8988T (cell line): ENCODE measurements around the gene RIPOR3.
"Not testable (repeated sequence)": the region's sequence is repeated elsewhere in the genome, so short reads cannot be mapped to it uniquely, and the experiment has no call there.

Source experiments
- DNase-seq: peaks from one replicate; pipeline ENCODE4 v3.0.0; 2011

RIPOR3 gene

GRCh38 chr20:50654904-50655303 lies 36.4 kb downstream of the RIPOR3 start:
- no peak for DNase-seq

GRCh38 chr20:50652702-50653294 lies 38.5 kb downstream of the RIPOR3 start:
- no peak for DNase-seq

GRCh38 chr20:50651676-50652075 lies 39.7 kb downstream of the RIPOR3 start:
- no peak for DNase-seq

- DNase-seq: no peak
Measured at GRCh38 chr20:50649590-50649989, 41.8 kb downstream of the RIPOR3 start.

- DNase-seq: no peak
Measured at GRCh38 chr20:50648651-50649050, 42.7 kb downstream of the RIPOR3 start.

- DNase-seq: no peak
Measured at GRCh38 chr20:50646483-50646996, 44.8 kb downstream of the RIPOR3 start.

GRCh38 chr20:50645253-50646068 lies 45.9 kb downstream of the RIPOR3 start:
- DNase-seq: peak; percentile 80

- DNase-seq: no peak
Measured at GRCh38 chr20:50642288-50642803, 49.0 kb downstream of the RIPOR3 start.

- DNase-seq: not testable (repeated sequence)
Measured at GRCh38 chr20:50641625-50642287, 49.6 kb downstream of the RIPOR3 start.

GRCh38 chr20:50639971-50640711 lies 51.2 kb downstream of the RIPOR3 start:
- DNase-seq: not testable (repeated sequence)

- not testable (repeated sequence) for DNase-seq
Measured at GRCh38 chr20:50638015-50638847, 53.1 kb downstream of the RIPOR3 start.

GRCh38 chr20:50636601-50637540 lies 54.5 kb downstream of the RIPOR3 start:
- DNase-seq: no peak

GRCh38 chr20:50635676-50636600 lies 55.4 kb downstream of the RIPOR3 start:
- peak; percentile 84 for DNase-seq

- DNase-seq: no peak
Measured at GRCh38 chr20:50635014-50635557, 56.3 kb downstream of the RIPOR3 start.

- peak; percentile 7 for DNase-seq
Measured at GRCh38 chr20:50634191-50634590, 57.2 kb downstream of the RIPOR3 start.

GRCh38 chr20:50633361-50633760 lies 58.0 kb downstream of the RIPOR3 start:
- no peak for DNase-seq

- peak; percentile 5 for DNase-seq
Measured at GRCh38 chr20:50632701-50633100, 58.6 kb downstream of the RIPOR3 start.

- DNase-seq: peak; percentile 13
Measured at GRCh38 chr20:50632236-50632635, 59.1 kb downstream of the RIPOR3 start.
